HFFc6 (cell line): Measurements from ENCODE around the gene OR13F1. TPM values are rescaled to one million over a fixed set of nuclear protein-coding genes. Genes with fewer than 3 reads are reported as not detected.
"Not testable (repeated sequence)": the region's sequence is repeated elsewhere in the genome, so short reads cannot be mapped to it uniquely, and the experiment has no call there.

ENCODE experiments used
- DNase-seq: peaks from one replicate; pipeline ENCODE4 v3.0.0-alpha.2; 2018
- H3K27ac Mint-ChIP-seq: 2 replicates; pipeline ENCODE4 v1.8.0; 2020; ENCODE audit warnings: mild to moderate bottlenecking, mixed read lengths
- H3K27me3 Mint-ChIP-seq: 2 replicates; pipeline ENCODE4 v1.8.0; 2021; ENCODE audit warnings: mild to moderate bottlenecking, moderate library complexity, mixed read lengths; ENCODE audit not compliant: insufficient read depth
- H3K36me3 Mint-ChIP-seq: 2 replicates; pipeline ENCODE4 v1.8.0; 2021; ENCODE audit warnings: low read depth, mixed read lengths
- H3K4me1 Mint-ChIP-seq: 2 replicates; pipeline ENCODE4 v1.8.0; 2020; ENCODE audit warnings: low read depth, mixed read lengths
- H3K4me3 Mint-ChIP-seq: 2 replicates; pipeline ENCODE4 v1.8.0; 2020; ENCODE audit warnings: mild to moderate bottlenecking, moderate library complexity, mixed read lengths
- H3K9me3 Mint-ChIP-seq: 2 replicates; pipeline ENCODE4 v1.8.0; 2020; ENCODE audit warnings: mild to moderate bottlenecking, mixed read lengths
- CTCF ChIP-seq: fragments of 200-600 bp; sonication (generic); IDR thresholded peaks from 2 replicates; pipeline ENCODE4 v1.5.0; 2021; ENCODE audit warnings: antibody characterized with exemption, mild to moderate bottlenecking
- total RNA-seq, 6 experiments: library from RNA; stranded (reverse); fragmentation: NEBNext Ultra II Directional; extraction: Animal tissue kit (Norgen Biotek cat#: 25700); gene quantifications; 2 replicates in 1 of 6; 3 replicates in 5 of 6; pipeline ENCODE4 v1.2.3, GENCODE V29; 2021

Gene OR13F1
- total RNA-seq, 6 experiments from 2014 or later = not detected

- no peak overlapping the region for H3K4me3 Mint-ChIP-seq
Measured at GRCh38 chr9:104485014-104485413, 19.0 kb upstream of the OR13F1 start.

GRCh38 chr9:104494808-104495207, 9.3 kb upstream of the OR13F1 start:
- H3K27me3 Mint-ChIP-seq = no peaks in the 10 kb centered on the region; the same call in 1 of the 2 replicates
- H3K36me3 Mint-ChIP-seq = no peaks in the 10 kb centered on the region
- no peaks in the 10 kb centered on the region for H3K4me1 Mint-ChIP-seq
- no peak overlapping the region for H3K4me3 Mint-ChIP-seq
- H3K9me3 Mint-ChIP-seq = peaks cover 18% of the 10 kb centered on the region
- no peak for TF ChIP-seq CTCF
- DNase-seq = no peak
- no peak overlapping the region for H3K27ac Mint-ChIP-seq

More at GRCh38 chr9:104485014-104485413, 19.0 kb upstream of the OR13F1 start:
- TF ChIP-seq CTCF = no peak
- Mint-ChIP-seq H3K27me3 (no peaks in the 10 kb centered on the region), H3K27ac (no peak overlapping the region), H3K4me1 (no peaks in the 10 kb centered on the region), H3K9me3 (peaks cover 15% of the 10 kb centered on the region), H3K36me3 (no peaks in the 10 kb centered on the region)
- no peak for DNase-seq

- Mint-ChIP-seq H3K9me3 (peaks cover 11% of the 10 kb centered on the region), H3K4me1 (no peaks in the 10 kb centered on the region), H3K4me3 (no peak overlapping the region), H3K36me3 (no peaks in the 10 kb centered on the region), H3K27ac (no peak overlapping the region), H3K27me3 (peaks cover 2% of the 10 kb centered on the region; the same call in 1 of the 2 replicates)
- no peak for DNase-seq
- TF ChIP-seq CTCF = no peak
Measured at GRCh38 chr9:104503440-104503839, 623 bp upstream of the OR13F1 start.

- no peak for TF ChIP-seq CTCF
- Mint-ChIP-seq H3K4me1 (no peaks in the 10 kb centered on the region), H3K36me3 (no peaks in the 10 kb centered on the region), H3K27ac (no peak overlapping the region), H3K9me3 (peaks cover 32% of the 10 kb centered on the region), H3K4me3 (no peak overlapping the region), H3K27me3 (peaks cover 2% of the 10 kb centered on the region; the same call in 1 of the 2 replicates)
- DNase-seq = no peak
Measured at GRCh38 chr9:104506565-104506964, 2.5 kb downstream of the OR13F1 start.

GRCh38 chr9:104514901-104515300, 10.8 kb downstream of the OR13F1 start:
- Mint-ChIP-seq H3K4me3 (no peak overlapping the region), H3K4me1 (no peaks in the 10 kb centered on the region), H3K36me3 (no peaks in the 10 kb centered on the region), H3K27me3 (no peaks in the 10 kb centered on the region), H3K27ac (no peak overlapping the region), H3K9me3 (peaks cover 32% of the 10 kb centered on the region)
- DNase-seq = no peak
- TF ChIP-seq CTCF = no peak

- H3K9me3 Mint-ChIP-seq = peaks cover 39% of the 10 kb centered on the region
- not testable (repeated sequence) for H3K4me3 Mint-ChIP-seq, H3K27ac Mint-ChIP-seq, H3K36me3 Mint-ChIP-seq, H3K27me3 Mint-ChIP-seq, DNase-seq, H3K4me1 Mint-ChIP-seq
Measured at GRCh38 chr9:104520241-104520640, 16.2 kb downstream of the OR13F1 start.
